Kidney tubule cell (primary cell): ENCODE data around the gene LRRN1.
A peak's percentile ranks its signal among the peaks of the same experiment; 100 is the strongest.

Experiments used
- DNase-seq: peaks from one replicate; pipeline ENCODE4 v3.0.0-alpha.2; 2018; ENCODE audit warnings: low spot score

The LRRN1 gene

GRCh38 chr3:3799173-3800079 lies at the start of gene LRRN1:
TSS of gene LRRN1 (plus strand) at chr3:3799431. CDS start at chr3:3844642, 45,211 bp downstream.
- DNase-seq: peak; percentile 74

GRCh38 chr3:3753416-3753815 lies 45.8 kb upstream of the LRRN1 start:
- peak; percentile 46 for DNase-seq

DNA sequence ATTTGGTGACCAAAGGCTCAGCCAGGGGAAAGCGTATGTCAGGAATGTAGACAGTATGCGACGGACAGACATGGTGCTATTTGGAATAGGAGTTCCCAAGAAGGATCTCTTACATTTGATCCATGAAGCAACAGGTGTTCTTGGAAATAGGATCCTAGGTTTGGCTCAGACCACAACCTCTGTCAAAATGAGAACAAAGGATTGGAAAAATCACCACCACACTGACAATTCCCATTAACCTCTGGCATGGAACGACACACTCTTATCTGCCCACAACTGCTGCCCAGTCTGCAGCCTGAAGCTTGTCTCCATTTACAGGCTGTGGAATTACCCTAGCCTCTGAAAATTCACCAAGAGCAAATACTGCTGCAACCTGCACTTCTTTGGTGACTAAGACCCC lies 33.6 kb upstream of the LRRN1 start:
- no peak for DNase-seq

DNA sequence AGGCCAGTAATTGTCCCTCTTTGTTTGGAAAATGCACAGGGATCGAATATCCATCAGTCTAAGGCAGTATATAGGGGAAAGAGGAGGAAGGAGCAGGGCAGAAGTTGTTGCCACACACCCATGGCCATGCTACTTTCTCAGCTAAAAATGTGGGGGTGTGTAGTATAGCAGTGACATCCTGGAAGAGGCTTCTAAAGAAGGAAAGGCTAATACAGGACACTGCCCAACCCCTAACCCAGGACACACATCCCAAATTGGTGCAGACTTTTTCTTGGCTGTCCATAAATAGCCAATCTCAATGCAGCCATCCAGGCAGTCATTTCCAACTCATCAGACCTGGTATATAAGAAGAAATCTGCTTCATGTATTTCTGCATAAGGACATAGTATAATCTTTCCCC lies 33.1 kb upstream of the LRRN1 start:
- DNase-seq: no peak

DNA sequence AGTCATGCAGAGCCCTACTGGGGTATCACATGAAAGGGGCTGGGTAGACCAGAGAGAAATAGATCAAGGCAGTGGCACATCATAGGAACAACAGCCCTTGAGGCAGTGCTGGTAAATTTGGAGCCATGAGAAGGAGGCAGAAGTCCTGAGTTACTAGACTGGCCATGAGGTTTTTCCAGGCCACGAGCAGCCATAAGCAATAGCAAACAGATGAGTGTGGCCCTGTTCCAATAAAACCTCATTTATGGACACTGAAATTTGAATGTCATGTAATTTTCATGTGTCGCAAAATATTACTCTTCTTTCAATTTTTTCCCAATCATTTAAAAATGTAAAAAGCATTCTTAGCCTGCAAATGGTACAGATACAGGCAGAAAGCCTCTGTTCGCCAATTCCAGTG lies 28.1 kb upstream of the LRRN1 start:
- no peak for DNase-seq

- no peak for DNase-seq
Observed at GRCh38 chr3:3771567-3771966, 27.7 kb upstream of the LRRN1 start.

DNA sequence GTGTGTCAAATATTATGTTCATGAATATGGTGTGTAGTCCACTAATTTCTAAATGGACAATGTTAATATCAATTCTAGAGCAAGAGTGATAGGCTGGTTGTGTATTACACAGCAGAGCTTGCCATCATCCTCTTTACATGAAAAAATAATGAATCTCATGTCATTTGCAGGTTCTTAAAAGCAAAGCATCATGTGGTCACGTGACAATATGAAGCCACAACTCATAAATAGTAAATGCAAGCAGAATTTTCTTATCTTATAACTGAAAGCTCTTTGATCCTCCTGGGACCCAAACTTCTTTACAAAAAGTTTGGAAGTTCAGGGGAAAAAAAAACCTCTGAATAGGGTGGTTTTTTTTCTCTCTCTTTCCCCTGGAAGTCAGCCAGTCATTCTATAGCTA lies 26.9 kb upstream of the LRRN1 start:
- no peak for DNase-seq

- no peak for DNase-seq
Observed at GRCh38 chr3:3772920-3773319, 26.3 kb upstream of the LRRN1 start.

DNA sequence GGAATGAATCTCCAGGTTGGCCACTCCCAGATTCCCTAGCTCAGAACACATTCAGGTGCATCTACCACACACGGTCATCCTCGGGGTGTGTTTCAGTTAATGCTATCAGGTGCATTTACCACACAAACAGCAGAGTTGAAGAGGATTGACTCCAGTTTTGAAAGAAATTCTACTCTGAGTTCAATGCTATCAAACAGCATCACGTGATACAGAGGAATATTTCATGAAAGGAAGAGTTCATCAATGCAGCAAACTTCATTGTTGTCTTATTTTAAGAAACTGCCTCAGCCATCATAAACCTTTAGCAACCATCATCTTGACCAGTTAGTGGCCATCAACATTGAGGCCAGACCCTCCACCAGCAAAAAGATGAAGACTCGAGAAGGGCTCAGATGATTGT lies 22.6 kb upstream of the LRRN1 start:
- DNase-seq: no peak

- DNase-seq: no peak
Observed at GRCh38 chr3:3778216-3778615, 21.0 kb upstream of the LRRN1 start.

DNA sequence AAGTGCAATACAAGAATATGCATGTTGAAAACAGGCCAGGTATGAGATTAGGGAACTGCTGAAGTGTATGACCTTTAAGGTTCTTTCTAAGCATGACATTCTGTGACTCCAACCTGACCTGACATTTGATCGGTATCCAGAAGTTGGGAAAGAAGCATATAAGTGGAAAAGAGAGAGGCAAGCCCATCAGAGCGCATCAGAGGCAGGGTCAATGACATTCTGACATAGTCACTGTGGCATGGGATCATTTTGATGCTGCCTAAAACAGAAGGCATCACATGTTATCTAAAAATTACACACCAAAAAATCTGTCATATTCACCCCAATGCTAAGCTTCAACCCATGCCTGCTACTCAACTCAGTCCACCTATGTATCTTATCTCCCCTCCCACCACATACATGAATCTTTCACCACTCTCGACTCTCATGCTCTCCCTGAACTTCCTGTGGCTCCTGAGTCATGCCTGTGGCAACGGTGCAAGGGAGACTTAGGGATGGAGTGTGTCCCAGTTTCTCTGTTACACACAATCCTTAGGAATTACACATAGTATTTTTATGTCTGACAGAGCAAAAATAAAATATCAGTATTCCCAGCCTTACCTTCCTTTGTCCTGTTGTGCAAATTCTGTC lies 20.5 kb upstream of the LRRN1 start:
- DNase-seq: peak; percentile 62

- no peak for DNase-seq
Observed at GRCh38 chr3:3782457-3782856, 16.8 kb upstream of the LRRN1 start.

GRCh38 chr3:3783210-3783609 lies 16.0 kb upstream of the LRRN1 start:
- no peak for DNase-seq

DNA sequence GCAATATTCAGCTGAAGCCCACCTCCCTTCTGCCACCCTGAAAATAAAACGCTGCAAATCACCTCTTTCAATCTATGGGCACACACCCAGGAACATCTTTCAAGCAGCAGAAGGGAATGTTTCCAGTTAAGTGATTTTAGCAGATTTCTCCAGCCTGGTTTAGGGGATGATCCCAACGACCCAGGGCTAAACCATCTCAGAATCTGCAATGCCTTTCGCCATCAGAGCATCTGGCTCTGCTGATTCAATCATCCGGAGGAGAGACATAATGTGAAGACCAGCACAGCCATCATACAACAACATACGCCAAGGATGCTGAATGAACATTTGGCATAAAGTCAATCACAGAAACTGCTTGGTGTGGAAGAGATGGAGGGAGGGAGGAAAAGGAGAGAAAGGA lies 15.5 kb upstream of the LRRN1 start:
- no peak for DNase-seq

DNA sequence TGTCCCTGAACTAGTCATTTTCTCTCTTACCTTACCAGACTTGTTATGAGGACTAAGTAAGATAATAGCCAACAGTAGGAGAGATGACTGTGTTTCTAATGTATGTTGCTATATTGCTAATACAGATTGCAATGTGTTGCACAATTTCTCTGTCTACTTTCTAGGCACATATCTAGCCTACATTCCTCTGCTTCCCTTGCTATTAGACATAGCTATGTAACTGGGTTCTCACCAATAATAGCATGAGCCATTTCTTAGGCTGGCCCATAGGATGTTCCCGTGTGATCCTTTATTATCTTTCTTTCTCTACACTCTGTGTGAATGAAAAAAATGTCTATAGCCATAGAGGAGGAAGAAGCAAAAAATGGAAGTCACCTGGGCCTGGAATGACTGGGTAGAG lies 6.8 kb upstream of the LRRN1 start:
- no peak for DNase-seq

GRCh38 chr3:3798631-3799113 lies 559 bp upstream of the LRRN1 start:
- peak; percentile 41 for DNase-seq

DNA sequence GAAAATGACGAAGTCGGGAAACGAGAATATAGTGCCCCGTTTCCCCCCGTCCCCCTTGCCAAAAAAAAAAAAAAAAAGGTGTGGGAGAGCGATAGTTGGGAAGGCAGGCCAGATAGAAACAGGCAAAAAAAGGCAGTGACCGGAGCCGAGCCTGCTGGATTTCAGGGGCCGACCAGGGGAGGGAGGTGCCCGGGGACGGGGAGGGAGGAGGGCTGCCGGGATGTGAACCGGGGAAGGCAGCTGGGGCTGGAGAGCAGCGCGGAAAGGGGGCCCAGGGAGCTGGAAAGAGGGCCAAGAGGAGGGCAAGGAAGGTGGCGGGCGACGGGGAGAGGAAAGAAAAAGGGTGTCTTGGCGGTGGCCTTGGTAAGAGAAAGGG lies 837 bp downstream of the LRRN1 start:
- peak; percentile 39 for DNase-seq

DNA sequence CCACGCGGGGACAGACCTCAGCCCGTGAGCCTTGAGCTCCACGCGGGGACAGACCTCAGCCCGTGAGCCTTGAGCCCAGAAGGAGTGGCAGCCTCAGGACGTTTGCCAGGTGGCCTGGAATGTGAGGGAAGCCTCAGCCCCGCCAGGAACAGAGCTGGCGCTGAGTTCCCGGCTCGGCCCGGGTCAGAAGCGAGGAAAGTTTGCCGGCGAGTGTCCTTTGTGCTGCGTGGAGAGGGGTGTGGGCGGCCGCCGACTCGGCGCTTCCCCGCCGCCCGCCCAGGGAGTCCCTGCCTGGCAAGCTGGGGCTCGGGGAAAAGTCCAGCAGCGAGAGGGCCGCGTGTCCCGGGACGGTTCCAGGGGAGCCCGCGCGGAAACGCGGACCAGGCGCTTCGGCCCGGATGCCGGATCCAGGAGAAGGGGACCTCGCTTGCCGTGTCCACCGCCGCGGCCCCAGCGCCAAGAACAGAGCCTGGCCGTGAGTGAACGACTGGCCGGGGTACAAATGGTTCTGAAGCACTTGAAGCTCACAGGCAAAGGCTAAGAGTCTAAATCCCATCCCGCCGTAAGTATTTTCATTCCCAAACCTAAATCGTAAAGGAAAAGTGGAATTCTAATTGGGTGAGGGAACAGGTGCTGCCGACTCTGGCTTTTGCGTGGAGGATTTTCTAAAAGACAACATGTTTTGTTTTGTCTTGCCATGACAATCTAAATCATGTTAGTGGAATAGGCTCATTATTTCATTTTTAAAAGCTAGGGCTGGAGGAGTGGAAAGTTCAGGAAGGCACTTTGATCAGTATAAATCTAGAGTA lies 1.7 kb downstream of the LRRN1 start:
- DNase-seq: peak; percentile 41

DNA sequence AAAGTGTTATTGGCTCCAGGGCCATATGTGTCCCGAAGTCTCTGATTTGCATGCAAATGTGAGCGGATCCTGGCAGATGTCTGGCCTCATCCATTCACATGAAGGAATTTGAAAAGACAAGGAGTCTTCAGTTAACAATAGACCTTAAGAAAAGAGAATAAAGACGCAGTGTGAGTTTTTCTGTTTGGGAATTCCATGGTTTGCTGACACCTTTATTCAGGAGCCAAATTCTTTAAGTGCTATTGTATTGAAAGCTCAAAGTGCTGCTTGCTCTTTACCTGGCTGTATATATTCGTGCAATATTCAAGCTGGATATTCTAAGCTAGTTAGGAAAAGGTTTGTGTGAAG lies 2.2 kb downstream of the LRRN1 start:
- no peak for DNase-seq

- DNase-seq: no peak
Observed at GRCh38 chr3:3802046-3802445, 2.8 kb downstream of the LRRN1 start.

GRCh38 chr3:3804560-3804959 lies 5.3 kb downstream of the LRRN1 start:
- DNase-seq: no peak

GRCh38 chr3:3806092-3806491 lies 6.9 kb downstream of the LRRN1 start:
- no peak for DNase-seq

DNA sequence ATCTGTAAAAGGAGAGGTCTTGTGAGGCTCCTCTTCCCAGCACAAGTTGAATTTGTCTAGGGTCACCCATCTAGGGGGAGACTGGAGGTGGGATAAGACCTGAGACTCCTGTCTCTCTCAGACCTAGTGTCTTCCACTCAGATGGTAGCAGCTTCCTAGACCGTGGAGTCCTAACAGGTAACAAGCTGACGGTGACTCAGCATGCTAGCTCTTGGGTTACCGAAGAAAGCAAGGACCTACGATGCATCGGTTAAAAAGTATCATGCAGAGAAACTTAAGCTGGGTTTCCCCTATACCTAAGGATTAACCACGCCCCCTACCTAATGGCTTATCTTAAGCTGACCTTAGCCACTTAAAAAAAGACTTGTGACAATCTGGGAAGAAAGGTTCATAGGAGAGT lies 7.6 kb downstream of the LRRN1 start:
- DNase-seq: no peak
